CD4-positive, alpha-beta T cell treated with Interleukin-4 for 1 hour (primary cell): ENCODE data around the gene TRPM2.
A peak's percentile ranks its signal among the peaks of the same experiment; 100 is the strongest.

Experiments
- DNase-seq, 2 donors: peaks; one replicate each; pipeline ENCODE4 v3.0.0-alpha.2; 2020 to 2022

TRPM2 gene

DNA sequence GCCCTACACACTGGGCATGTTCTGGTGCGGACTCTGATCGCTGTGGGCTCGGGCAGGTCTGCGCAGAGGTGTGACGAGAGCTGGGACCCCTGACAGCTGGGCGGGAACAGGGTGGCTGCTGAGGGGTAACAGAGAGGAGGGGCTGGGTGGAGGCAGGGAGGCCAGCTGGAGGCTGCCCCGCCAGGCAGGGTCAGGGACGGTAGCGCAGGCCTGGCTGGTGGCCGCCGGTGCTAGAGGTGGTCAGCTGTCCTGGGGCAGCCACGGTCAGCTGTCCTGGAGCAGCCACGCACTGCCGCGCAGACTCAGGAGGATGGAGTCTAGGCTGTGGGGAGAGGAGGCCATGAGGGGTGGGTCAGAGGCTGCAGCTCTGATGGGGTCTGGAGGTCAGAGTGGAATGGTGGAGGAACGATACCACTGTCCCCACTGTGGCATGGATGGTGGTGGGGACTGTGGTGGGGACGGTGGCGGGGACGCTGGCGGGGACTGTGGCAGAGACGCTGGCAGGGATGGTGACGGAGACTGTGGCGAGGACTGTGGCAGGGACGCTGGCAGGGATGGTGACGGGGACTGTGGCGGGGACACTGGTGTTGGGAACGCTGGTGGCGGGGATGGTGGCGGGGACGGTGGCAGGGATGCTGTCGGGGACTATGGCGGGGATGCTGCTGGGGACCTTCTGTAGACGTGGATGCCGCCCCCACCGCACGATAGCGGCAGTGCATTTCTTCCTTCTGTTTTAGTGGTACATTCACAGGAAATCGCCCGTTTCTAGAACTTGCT, 80.6 kb downstream of the TRPM2 start:
- DNase-seq: peak in 1 of 2 donors; percentile 6

GRCh38 chr21:44434568-44434925, 81.1 kb downstream of the TRPM2 start:
- no peak for DNase-seq

GRCh38 chr21:44434936-44435635, 81.7 kb downstream of the TRPM2 start:
- peak in 1 of 2 donors; percentile 10 for DNase-seq

GRCh38 chr21:44436111-44436611, 82.7 kb downstream of the TRPM2 start:
- peak in 1 of 2 donors; percentile 3 for DNase-seq

DNA sequence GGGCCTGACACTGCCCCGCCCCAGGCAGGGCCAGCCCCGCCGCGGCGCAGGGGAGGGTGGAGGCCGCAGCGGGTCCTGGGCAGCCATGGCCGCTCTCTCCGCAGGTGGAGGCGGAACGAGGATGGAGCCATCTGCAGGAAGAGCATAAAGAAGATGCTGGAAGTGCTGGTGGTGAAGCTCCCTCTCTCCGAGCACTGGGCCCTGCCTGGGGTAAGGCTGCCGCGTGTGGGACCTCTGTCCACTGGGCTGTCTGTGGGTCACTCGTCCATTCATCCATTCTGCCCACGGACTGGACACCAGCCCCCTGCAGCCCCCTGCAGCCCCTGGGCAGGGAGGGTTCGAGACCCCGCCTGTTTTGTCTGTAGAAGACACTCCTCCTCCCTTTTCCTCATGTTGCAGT, 83.5 kb downstream of the TRPM2 start:
- no peak for DNase-seq

DNA sequence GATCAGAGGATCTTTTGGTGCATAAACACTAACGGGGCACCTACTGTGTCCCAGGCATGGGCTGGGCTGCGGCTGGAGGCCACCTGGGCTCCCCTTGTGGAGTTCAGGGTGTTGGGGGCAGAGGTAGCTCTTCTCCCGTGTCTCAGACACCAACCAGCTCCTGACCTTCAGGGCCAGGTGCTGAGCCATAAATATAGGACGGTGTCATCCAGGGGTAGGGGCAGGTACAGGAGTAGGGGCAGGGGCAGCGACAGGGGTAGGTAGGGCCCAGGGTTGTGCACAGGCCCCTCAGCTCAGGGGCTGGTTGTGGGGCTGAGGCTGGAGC, 83.9 kb downstream of the TRPM2 start:
- DNase-seq: no peak

- DNase-seq: no peak
These were observed 84.4 kb downstream of the TRPM2 start for GRCh38 chr21:44437696-44438431.

DNA sequence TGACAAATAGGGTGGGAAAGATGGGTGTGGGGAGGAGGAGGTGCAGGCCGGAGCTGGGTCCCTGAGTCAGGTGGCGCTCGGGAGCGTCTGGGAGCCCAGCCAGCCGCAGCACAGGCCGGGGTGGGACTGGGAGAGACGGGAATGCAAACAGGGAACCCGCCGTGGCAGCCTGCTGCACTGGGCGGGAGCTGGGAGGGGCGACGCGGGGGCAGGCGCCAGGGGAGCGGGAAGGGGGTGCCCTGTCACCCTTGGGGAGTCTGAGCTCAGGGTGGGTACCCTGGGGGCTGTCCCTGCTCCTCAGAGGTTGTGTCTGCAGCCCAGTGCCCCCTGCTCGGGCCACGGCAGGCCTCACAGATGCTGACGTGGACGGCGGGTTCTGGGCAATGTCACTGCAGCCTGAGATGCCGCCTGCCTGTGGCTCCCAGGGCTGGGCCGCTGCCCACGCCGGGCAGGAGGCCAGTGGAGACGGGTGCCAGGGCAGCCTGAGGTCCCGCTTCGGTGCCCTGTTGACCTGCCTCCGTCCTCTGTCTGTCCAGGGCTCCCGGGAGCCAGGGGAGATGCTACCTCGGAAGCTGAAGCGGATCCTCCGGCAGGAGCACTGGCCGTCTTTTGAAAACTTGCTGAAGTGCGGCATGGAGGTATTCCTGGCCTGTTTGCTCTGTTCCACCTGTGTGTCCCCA, 85.2 kb downstream of the TRPM2 start:
- no peak for DNase-seq

DNA sequence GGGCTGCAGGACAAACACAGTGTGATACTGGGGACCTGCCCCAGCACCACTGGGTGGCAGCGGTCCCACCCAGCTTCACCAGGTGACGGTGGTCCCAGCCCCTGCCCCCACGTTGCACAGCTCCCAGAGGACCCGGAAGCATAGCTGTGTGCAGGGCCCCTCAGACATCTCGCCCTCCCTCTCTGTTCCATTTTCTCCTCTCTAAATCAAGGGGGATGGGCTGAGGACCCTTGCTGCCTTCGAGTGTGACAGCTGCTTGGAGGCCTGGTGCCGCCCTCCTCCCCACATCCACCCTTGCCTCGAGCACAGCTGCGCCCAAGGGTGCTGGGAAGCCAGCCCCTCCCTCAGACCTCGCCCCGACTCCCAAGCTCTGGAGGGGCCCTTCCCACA, 85.8 kb downstream of the TRPM2 start:
- DNase-seq: no peak

- DNase-seq: no peak
These were observed 87.0 kb downstream of the TRPM2 start for GRCh38 chr21:44440241-44441040.

DNA sequence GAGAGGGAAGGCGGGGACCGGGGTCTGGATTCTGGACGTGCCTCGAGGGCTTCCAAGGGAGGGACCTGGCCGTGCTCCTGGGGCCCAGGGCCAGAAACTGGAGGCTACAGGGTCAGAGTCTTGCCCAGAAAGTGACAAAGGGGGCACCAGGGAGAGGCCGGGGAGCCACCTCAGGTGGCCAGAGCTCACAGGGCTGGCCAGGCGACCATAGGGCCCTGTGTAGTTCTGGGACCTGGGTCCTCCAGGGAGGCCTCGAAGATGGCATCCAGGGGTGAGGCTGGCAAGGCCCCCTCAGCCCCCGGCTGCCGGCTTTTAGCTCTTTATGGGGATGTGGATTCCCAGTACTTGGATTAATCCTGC, 87.6 kb downstream of the TRPM2 start:
- no peak for DNase-seq

DNA sequence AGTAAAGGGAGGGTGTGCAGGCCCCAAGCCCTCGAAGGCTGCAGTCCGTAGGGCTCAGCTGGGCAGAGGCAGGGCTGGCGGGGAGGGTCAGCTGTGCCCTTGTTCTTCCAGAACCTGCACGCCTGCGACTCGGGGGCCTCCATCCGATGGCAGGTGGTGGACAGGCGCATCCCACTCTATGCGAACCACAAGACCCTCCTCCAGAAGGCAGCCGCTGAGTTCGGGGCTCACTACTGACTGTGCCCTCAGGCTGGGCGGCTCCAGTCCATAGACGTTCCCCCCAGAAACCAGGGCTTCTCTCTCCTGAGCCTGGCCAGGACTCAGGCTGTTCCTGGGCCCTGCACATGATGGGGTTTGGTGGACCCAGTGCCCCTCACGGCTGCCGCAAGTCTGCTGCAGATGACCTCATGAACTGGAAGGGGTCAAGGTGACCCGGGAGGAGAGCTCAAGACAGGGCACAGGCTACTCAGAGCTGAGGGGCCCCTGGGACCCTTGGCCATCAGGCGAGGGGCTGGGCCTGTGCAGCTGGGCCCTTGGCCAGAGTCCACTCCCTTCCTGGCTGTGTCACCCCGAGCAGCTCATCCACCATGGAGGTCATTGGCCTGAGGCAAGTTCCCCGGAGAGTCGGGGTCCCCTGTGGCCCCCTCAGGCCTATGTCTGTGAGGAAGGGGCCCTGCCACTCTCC, 88.3 kb downstream of the TRPM2 start:
- DNase-seq: no peak

DNA sequence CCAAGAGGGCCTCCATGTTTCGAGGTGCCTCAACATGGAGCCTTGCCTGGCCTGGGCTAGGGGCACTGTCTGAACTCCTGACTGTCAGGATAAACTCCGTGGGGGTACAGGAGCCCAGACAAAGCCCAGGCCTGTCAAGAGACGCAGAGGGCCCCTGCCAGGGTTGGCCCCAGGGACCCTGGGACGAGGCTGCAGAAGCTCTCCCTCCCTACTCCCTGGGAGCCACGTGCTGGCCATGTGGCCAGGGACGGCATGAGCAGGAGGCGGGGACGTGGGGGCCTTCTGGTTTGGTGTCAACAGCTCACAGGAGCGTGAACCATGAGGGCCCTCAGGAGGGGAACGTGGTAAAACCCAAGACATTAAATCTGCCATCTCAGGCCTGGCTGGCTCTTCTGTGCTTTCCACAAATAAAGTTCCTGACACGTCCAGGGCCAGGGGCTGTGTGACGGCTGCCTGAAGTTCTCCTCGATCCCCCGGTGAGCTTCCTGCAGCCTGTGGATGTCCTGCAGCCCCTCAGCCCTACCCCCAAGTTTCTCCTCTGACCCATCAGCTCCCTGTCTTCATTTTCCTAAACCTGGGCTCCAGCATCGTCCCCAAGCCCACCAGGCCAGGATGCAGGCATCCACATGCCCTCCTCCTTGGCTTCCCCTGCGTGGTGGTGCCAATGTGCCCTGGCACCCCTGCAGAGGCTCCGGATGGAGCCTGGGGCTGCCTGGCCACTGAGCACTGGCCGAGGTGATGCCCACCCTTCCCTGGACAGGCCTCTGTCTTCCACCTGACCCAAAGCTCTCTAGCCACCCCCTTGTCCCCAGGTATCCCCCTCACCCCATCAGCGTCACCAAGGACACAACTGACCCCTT, 89.1 kb downstream of the TRPM2 start:
- no peak for DNase-seq

DNA sequence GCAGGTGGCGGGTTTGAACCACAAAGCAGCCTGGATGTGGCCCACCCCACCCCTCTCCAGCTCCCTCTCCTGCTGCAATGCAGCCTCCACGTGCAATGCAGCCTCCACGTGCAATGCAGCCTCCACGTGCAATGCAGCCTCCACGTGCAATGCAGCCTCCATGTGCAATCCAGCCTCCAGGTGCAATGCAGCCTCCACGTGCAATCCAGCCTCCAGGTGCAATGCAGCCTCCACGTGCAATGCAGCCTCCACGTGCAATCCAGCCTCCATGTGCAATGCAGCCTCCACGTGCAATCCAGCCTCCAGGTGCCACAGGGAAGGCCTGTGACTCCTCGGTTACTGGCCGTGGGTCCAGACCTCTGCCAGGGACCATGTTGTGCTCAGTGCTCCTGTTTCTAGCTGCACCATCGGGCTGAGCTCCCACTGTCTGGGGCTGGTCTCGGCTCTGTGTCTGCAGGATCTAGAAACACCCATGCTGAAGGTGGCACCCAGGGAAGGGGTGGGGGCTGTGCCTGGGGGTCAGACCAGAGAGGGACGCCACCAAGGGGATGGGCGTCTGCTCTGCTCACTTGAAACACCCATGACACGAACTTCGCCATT, 90.0 kb downstream of the TRPM2 start:
- no peak for DNase-seq

DNA sequence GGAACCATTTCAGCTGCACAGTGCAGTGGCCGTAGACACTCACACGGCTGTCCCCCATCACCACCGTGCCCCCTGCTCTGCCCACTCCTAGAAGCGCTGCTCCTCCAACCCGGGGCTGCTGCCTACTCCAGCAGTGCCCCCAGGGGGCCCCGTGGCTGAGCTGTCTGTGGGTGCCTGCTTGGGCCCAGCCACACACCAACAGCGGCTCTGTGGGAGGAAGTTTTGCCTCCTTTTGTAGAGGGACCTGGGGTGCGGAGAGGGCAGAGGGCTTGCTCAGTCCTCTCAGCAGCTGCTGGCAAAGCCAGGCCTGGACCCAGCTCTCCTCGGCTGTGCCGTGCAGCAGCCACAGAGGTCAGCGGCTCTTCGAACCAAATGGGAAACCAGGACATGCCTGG, 90.5 kb downstream of the TRPM2 start:
- peak in 1 of 2 donors; percentile 10 for DNase-seq

GRCh38 chr21:44444286-44444931, 91.0 kb downstream of the TRPM2 start:
- peak in 1 of 2 donors; percentile 9 for DNase-seq

DNA sequence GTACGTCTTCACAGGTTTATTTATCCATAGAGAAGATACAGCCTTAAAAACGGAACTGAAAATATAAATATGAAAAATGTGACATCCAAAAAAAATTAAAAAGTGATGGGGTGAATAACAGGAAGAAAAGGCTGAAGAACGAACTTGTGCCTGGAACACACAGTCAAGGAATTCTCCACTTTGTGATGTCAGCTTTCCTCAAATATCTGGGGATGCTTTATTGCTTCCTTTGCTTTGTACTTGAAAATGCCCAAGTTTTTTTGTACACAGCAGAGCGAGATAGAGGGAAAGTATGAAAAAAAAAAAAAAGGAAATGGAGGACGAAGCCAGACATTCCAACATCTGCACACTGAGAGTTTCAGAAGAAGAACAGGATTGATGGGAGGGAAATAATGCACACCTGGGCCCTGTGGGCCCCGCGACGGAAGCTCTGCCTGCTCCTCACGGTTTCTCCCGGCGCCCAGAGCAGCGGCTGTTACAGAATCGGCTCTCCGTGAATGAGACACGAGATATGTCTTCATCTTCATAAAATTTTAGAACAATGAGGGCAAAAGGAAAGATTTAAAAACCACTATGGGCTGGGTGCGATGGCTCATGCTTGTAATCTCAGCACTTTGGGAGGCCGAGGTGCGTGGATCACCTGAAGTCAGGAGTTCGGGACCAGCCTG, 91.9 kb downstream of the TRPM2 start:
- no peak for DNase-seq

GRCh38 chr21:44448651-44449131, 95.3 kb downstream of the TRPM2 start:
- no peak for DNase-seq
